Right atrium auricular region (tissue), 2 donors: Measurements from ENCODE around the gene CEP83. TPM values are rescaled to one million over a fixed set of nuclear protein-coding genes. Genes with fewer than 3 reads are reported as not detected.

Experiments used
- DNase-seq: peaks from one replicate; pipeline ENCODE4 v3.0.0-alpha.2; 2019; ENCODE audit warnings: low spot score
- H3K27ac ChIP-seq, 2 donors: fragments of 200-600 bp; sonication (generic); 1 replicate in 1 of 2; 2 replicates in 1 of 2; pipeline ENCODE4 v1.5.1; 2016 to 2019
- H3K27me3 ChIP-seq, 2 donors: fragments of 200-600 bp; sonication (generic); one replicate each; pipeline versions ENCODE4 v1.5.1 to v1.6.0; 2017 to 2019
- H3K36me3 ChIP-seq: fragments of 200-600 bp; sonication (generic); one replicate; pipeline ENCODE4 v1.5.1; 2016
- H3K4me1 ChIP-seq, 2 donors: fragments of 200-600 bp; sonication (generic); one replicate each; pipeline versions ENCODE4 v1.5.1 to v1.6.0; 2017 to 2019
- H3K4me3 ChIP-seq, 2 donors: fragments of 200-600 bp; sonication (generic); 1 replicate in 1 of 2; 2 replicates in 1 of 2; pipeline ENCODE4 v1.5.1; 2017 to 2019; ENCODE audit warnings: mild to moderate bottlenecking in 1 of 2, moderate library complexity in 1 of 2
- H3K9me3 ChIP-seq, 2 donors: fragments of 200-600 bp; sonication (generic); one replicate each; pipeline ENCODE4 v1.5.1; 2019
- CTCF ChIP-seq, 2 donors: fragments of 200-600 bp; sonication (generic); IDR thresholded peaks; one replicate each; pipeline ENCODE4 v1.5.1; 2019; ENCODE audit warnings: antibody characterized with exemption in 2 of 2
- total RNA-seq, 2 donors: library from RNA; depleted of rRNA; stranded (reverse); fragments of >200 nt; gene quantifications; one replicate each; pipeline ENCODE4 v1.1.0, GENCODE V29; 2016

CEP83 gene
- total RNA-seq, 2 donors from 2014 or later, result 13.0 to 16.6 TPM

- H3K27me3 ChIP-seq, result no peaks in the 10 kb centered on the region
- H3K4me1 ChIP-seq, result no peaks in the 10 kb centered on the region
- H3K36me3 ChIP-seq, result peaks cover 3% of the 10 kb centered on the region
- H3K27ac ChIP-seq, result no peak overlapping the region
- no peak for DNase-seq
- H3K9me3 ChIP-seq, result peaks cover 3 to 60% of the 10 kb centered on the region in 2 donors
- no peak overlapping the region for H3K4me3 ChIP-seq
- TF ChIP-seq CTCF (IDR thresholded peaks at IDR 0.05), result no peak
Measured at GRCh38 chr12:94353130-94353529, 106.5 kb downstream of the CEP83 start.

GRCh38 chr12:94340573-94340972 lies 119.1 kb downstream of the CEP83 start:
- H3K27me3 ChIP-seq, result no peaks in the 10 kb centered on the region
- no peak for DNase-seq
- no peaks in the 10 kb centered on the region for H3K4me1 ChIP-seq
- H3K27ac ChIP-seq, result no peak overlapping the region
- no peak for TF ChIP-seq CTCF (IDR thresholded peaks at IDR 0.05)
- H3K4me3 ChIP-seq, result no peak overlapping the region
- H3K36me3 ChIP-seq, result peaks cover 5% of the 10 kb centered on the region
- H3K9me3 ChIP-seq, result no peaks in the 10 kb centered on the region

- Histone ChIP-seq H3K4me1 (no peaks in the 10 kb centered on the region), H3K27ac (no peak overlapping the region), H3K9me3 (no peaks in the 10 kb centered on the region), H3K4me3 (no peak overlapping the region), H3K27me3 (no peaks in the 10 kb centered on the region), H3K36me3 (no peaks in the 10 kb centered on the region)
- TF ChIP-seq CTCF (IDR thresholded peaks at IDR 0.05), result no peak
- DNase-seq, result no peak
Measured at GRCh38 chr12:94338006-94338794, 121.5 kb downstream of the CEP83 start.

- peak overlapping the region in 1 of 2 donors; percentile 31 for H3K27ac ChIP-seq
- H3K36me3 ChIP-seq, result peaks cover 5% of the 10 kb centered on the region
- no peak for DNase-seq
- TF ChIP-seq CTCF (IDR thresholded peaks at IDR 0.05), result no peak
- H3K4me1 ChIP-seq, result no peaks in the 10 kb centered on the region
- H3K9me3 ChIP-seq, result no peaks in the 10 kb centered on the region
- peak overlapping the region; percentile 0 to 5 for H3K4me3 ChIP-seq
- H3K27me3 ChIP-seq, result no peaks in the 10 kb centered on the region
Measured at GRCh38 chr12:94336211-94336925, 123.3 kb downstream of the CEP83 start.

- TF ChIP-seq CTCF (IDR thresholded peaks at IDR 0.05), result no peak
Measured at GRCh38 chr12:94333396-94333795, 126.3 kb downstream of the CEP83 start.

More at GRCh38 chr12:94333396-94333795, 126.3 kb downstream of the CEP83 start:
- peaks cover 24% of the 10 kb centered on the region for H3K36me3 ChIP-seq
- no peak overlapping the region for H3K4me3 ChIP-seq
- no peaks in the 10 kb centered on the region for H3K9me3 ChIP-seq
- no peaks in the 10 kb centered on the region for H3K4me1 ChIP-seq
- peak overlapping the region in 1 of 2 donors; percentile 31 for H3K27ac ChIP-seq
- H3K27me3 ChIP-seq, result no peaks in the 10 kb centered on the region
- no peak for DNase-seq
